PC-3 (cell line): ENCODE results near the gene CHRNB1. TPM values are rescaled to one million over a fixed set of nuclear protein-coding genes. Genes with fewer than 3 reads are reported as not detected.

Source experiments
- ATAC-seq: fragments of 200-7000 bp; cut with Tn5 transposase; 2 replicates; pipeline ENCODE4 v1.9.1; 2020; ENCODE audit warnings: mild to moderate bottlenecking, moderate library complexity
- BruUV-seq: library from RNA; stranded (reverse); fragments of 400-500 nt; replicated peaks from 2 replicates; lab custom pipeline; 2021; lab: Mats Ljungman, UMichigan
- CTCF ChIA-PET: fragments of 300-600 bp; sonication (Branson Sonifier 250); formaldehyde crosslinking; loops from one replicate; lab custom pipeline; 2022; ENCODE audit warnings: antibody characterized with exemption; lab: Charles Lee
- POLR2A ChIA-PET: fragments of 300-600 bp; sonication (Branson Sonifier 250); formaldehyde crosslinking; loops from one replicate; lab custom pipeline; 2022; ENCODE audit warnings: antibody characterized with exemption; ENCODE audit not compliant: unreplicated experiment; lab: Charles Lee
- DNase-seq: peaks from one replicate; pipeline ENCODE4 v3.0.0-alpha.2; 2015
- H2AFZ ChIP-seq: fragments of 300-600 bp; sonication (generic); 2 replicates; pipeline ENCODE4 v1.6.0; 2016; ENCODE audit warnings: antibody characterized with exemption, low read length
- H3F3A ChIP-seq: fragments of 300-600 bp; sonication (generic); one replicate; pipeline ENCODE4 v1.6.0; 2017; ENCODE audit warnings: antibody characterized with exemption, low read length, control low read depth, mild to moderate bottlenecking; ENCODE audit not compliant: unreplicated experiment
- H3K27ac ChIP-seq: fragments of 300-600 bp; sonication (generic); 2 replicates; pipeline ENCODE4 v1.5.1; 2016; ENCODE audit warnings: mild to moderate bottlenecking, low read length
- H3K27me3 ChIP-seq: fragments of 300-600 bp; sonication (generic); 2 replicates; pipeline ENCODE4 v1.6.1; 2016; ENCODE audit warnings: low read length, mixed read lengths
- H3K36me3 ChIP-seq: fragments of 300-600 bp; sonication (generic); 2 replicates; pipeline ENCODE4 v1.6.1; 2016; ENCODE audit warnings: low read depth, mixed run types, low read length, mixed read lengths
- H3K4me1 ChIP-seq: fragments of 300-600 bp; sonication (generic); 2 replicates; pipeline ENCODE4 v1.5.1; 2016; ENCODE audit warnings: low read length; ENCODE audit not compliant: insufficient read depth
- H3K4me2 ChIP-seq: fragments of 300-600 bp; sonication (generic); 2 replicates; pipeline ENCODE4 v1.6.0; 2016; ENCODE audit warnings: low read length
- H3K4me3 ChIP-seq: fragments of 300-600 bp; sonication (generic); 2 replicates; pipeline ENCODE4 v1.5.1; 2016; ENCODE audit warnings: mild to moderate bottlenecking, low read length, mixed read lengths
- H3K79me2 ChIP-seq: fragments of 300-600 bp; sonication (generic); 2 replicates; pipeline ENCODE4 v1.6.1; 2017; ENCODE audit warnings: low read length, mixed read lengths
- H3K9ac ChIP-seq: fragments of 300-600 bp; sonication (generic); 2 replicates; pipeline ENCODE4 v1.6.0; 2016; ENCODE audit warnings: mild to moderate bottlenecking, low read length
- H3K9me2 ChIP-seq: fragments of 300-600 bp; sonication (generic); replicated peaks from 2 replicates; pipeline ENCODE4 v1.6.1; 2016; ENCODE audit warnings: mixed run types, low read length, mixed read lengths
- H3K9me3 ChIP-seq: fragments of 300-600 bp; sonication (generic); 2 replicates; pipeline ENCODE4 v1.6.1; 2016; ENCODE audit warnings: low read length, mixed read lengths
- H4K20me1 ChIP-seq: fragments of 300-600 bp; sonication (generic); 2 replicates; pipeline ENCODE4 v1.6.1; 2016; ENCODE audit warnings: low read length, mixed read lengths
- EZH2 ChIP-seq: fragments of 300-600 bp; sonication (generic); IDR thresholded peaks from one replicate; pipeline ENCODE4 v1.6.1; 2017; ENCODE audit warnings: antibody characterized with exemption, mild to moderate bottlenecking, low read length; ENCODE audit not compliant: unreplicated experiment
- EZH2phosphoT487 ChIP-seq: fragments of 300-600 bp; sonication (generic); IDR thresholded peaks from 2 replicates; pipeline ENCODE4 v1.6.1; 2018; ENCODE audit warnings: mild to moderate bottlenecking, antibody characterized with exemption, low read length, borderline replicate concordance
- intact Hi-C: fragments of 100-400 bp; cut with micrococcal nuclease; formaldehyde crosslinking; loops from 2 replicates; pipeline ENCODE4 v1.9.0; 2023
- total RNA-seq: library from RNA; depleted of rRNA; stranded (reverse); fragments of >200 nt; gene quantifications from 2 replicates; pipeline ENCODE4 v1.2.3, GENCODE V29; 2014
- TF ChIP-seq, protein P1 (sequence below): fragments of 300-600 bp; sonication (generic); conservative IDR thresholded peaks from 2 replicates; pipeline ENCODE4 v1.5.1; 2017; ENCODE audit warnings: antibody characterized with exemption, low read depth, mild to moderate bottlenecking, low read length

Gene CHRNB1
- total RNA-seq, 1 experiment from 2014 or later = 2.1 TPM

DNA sequence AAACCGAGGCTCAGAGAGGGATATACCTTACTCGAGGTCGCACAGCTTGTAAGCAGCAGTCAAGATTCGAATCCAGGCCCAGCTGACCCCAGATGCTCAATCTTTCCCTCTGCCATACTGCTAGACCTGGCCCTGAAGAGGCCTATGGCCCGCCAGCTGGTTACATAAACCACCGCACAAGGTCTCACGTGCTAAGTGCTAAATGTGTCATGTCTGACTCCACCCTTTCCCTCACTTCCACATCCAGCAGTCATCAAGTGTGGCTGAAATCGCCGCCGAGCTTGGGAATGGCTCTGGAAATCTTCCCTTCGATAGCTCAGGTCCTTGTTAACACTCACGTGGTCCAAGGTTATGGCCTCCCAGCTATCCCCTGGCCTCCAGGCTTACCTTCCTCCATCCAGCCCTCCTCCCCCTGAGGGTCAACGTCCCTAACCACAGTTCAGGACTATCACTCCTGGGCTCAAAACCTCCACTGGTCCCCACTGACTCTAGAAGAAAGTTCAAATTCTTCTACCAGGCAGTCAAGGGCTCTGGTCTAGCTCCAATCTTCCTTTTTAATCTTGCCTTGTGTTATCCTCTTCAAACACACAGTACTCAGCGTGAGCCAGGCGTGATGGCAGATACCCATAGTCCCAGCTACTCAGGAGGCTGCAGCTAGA lies 31.0 kb downstream of the CHRNB1 start:
- Histone ChIP-seq H3K27me3 (no peaks in the 10 kb centered on the region), H3K4me2 (peak overlapping the region; percentile 91), H3K27ac (peak overlapping the region; percentile 62), H3K9me3 (no peaks in the 10 kb centered on the region), H3K9me2 (no peaks in the 10 kb centered on the region), H4K20me1 (no peaks in the 10 kb centered on the region), H3K4me1 (peaks cover 33% of the 10 kb centered on the region), H2AFZ (no peak overlapping the region), H3F3A (no peaks in the 10 kb centered on the region), H3K9ac (no peak overlapping the region), H3K36me3 (no peaks in the 10 kb centered on the region), H3K4me3 (no peak overlapping the region), H3K79me2 (peaks cover 79% of the 10 kb centered on the region)
- TF ChIP-seq EZH2 (no peak), EZH2phosphoT487 (no peak)
- no peak for DNase-seq
- TSS peak; percentile 11 for BruUV-seq
- CTCF ChIA-PET = interaction anchor here (0.8 kb wide), 1 partner anchor 32 kb away, joined by 3 read pairs; no protein-coding TSS in a partner anchor
- ATAC-seq = no peak
- POLR2A ChIA-PET = no interaction called here
- intact Hi-C loops = no loop called here

DNA sequence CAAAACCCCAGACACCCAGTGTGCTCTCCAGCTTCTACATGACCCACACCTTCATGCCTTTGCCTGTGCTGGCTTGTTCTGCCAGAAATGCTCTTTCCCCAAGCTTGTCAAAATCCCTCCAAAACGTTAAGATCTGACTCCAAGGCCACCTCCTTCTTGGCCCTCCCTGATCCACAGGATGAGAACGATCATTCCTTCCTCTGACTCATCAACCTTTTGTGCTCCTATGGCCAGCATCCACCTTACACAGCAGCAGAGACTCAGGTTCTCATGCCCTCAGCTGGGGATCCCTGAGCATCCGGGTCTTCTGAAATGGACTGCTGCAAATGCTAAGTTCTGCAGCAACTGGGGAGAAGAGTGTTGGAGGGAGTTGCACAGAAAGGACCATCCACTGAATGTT lies 31.6 kb downstream of the CHRNB1 start:
- Histone ChIP-seq H3K4me1 (peaks cover 33% of the 10 kb centered on the region), H3K27me3 (no peaks in the 10 kb centered on the region), H2AFZ (no peak overlapping the region), H3K36me3 (no peaks in the 10 kb centered on the region), H3K9ac (no peak overlapping the region), H3F3A (no peaks in the 10 kb centered on the region), H3K9me2 (no peaks in the 10 kb centered on the region), H3K9me3 (no peaks in the 10 kb centered on the region), H3K27ac (peak overlapping the region; percentile 62), H3K4me2 (peak overlapping the region; percentile 91), H3K79me2 (peaks cover 73% of the 10 kb centered on the region), H4K20me1 (no peaks in the 10 kb centered on the region), H3K4me3 (no peak overlapping the region)
- ATAC-seq (peak; percentile 55), DNase-seq (peak; percentile 77)
- intact Hi-C loops = no loop called here
- no peak for TF ChIP-seq EZH2phosphoT487
- no peak for TF ChIP-seq EZH2
- TF ChIP-seq, protein P1, sequence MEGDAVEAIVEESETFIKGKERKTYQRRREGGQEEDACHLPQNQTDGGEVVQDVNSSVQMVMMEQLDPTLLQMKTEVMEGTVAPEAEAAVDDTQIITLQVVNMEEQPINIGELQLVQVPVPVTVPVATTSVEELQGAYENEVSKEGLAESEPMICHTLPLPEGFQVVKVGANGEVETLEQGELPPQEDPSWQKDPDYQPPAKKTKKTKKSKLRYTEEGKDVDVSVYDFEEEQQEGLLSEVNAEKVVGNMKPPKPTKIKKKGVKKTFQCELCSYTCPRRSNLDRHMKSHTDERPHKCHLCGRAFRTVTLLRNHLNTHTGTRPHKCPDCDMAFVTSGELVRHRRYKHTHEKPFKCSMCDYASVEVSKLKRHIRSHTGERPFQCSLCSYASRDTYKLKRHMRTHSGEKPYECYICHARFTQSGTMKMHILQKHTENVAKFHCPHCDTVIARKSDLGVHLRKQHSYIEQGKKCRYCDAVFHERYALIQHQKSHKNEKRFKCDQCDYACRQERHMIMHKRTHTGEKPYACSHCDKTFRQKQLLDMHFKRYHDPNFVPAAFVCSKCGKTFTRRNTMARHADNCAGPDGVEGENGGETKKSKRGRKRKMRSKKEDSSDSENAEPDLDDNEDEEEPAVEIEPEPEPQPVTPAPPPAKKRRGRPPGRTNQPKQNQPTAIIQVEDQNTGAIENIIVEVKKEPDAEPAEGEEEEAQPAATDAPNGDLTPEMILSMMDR = no peak
- CTCF ChIA-PET = interaction anchor here (0.8 kb wide), 1 partner anchor 33 kb away, joined by 3 read pairs; no protein-coding TSS in a partner anchor
- POLR2A ChIA-PET = no interaction called here
- no TSS peak for BruUV-seq

DNA sequence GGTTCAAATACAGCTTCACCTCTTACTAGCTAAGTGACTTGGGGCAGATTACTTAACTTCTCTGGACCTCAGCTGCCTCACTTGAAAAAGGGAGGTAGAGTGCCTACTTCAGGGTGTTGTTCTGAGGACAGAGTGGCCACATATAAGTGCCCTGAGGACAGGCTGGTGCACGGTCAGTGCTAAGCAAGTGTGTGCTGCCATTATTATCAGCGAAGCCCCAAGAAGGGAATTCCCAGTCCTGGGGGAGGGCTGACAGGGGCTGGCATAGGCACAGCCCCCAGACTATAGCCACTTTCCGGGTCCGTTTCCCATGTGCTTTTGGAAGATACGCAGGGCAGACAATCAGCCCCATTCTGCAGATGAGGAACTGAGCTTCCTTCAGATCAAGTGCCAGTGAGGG lies 32.1 kb downstream of the CHRNB1 start:
- no TSS peak for BruUV-seq
- no peak for ATAC-seq
- H3K79me2 ChIP-seq = peaks cover 69% of the 10 kb centered on the region
- intact Hi-C loops = no loop called here
- peak overlapping the region; percentile 91 for H3K4me2 ChIP-seq
- H3F3A ChIP-seq = no peaks in the 10 kb centered on the region
- peaks cover 33% of the 10 kb centered on the region for H3K4me1 ChIP-seq
- peak overlapping the region; percentile 79; the same call in 1 of the 2 replicates for H3K4me3 ChIP-seq
- H3K36me3 ChIP-seq = no peaks in the 10 kb centered on the region
- no peaks in the 10 kb centered on the region for H4K20me1 ChIP-seq
- H3K27me3 ChIP-seq = no peaks in the 10 kb centered on the region
- no peak for DNase-seq
- ChIA-PET CTCF (no interaction called here), POLR2A (no interaction called here)
- H3K9me3 ChIP-seq = no peaks in the 10 kb centered on the region
- peak overlapping the region; percentile 62 for H3K27ac ChIP-seq
- H3K9me2 ChIP-seq = no peaks in the 10 kb centered on the region
- H3K9ac ChIP-seq = no peak overlapping the region
- H2AFZ ChIP-seq = no peak overlapping the region
- no peak for TF ChIP-seq EZH2
- TF ChIP-seq, protein P1 = no peak
- no peak for TF ChIP-seq EZH2phosphoT487
